Measurements from ENCODE around the gene PPP1R12B. TPM values are rescaled to one million over a fixed set of nuclear protein-coding genes. Genes with fewer than 3 reads are reported as not detected.
"Not testable (repeated sequence)": the region's sequence is repeated elsewhere in the genome, so short reads cannot be mapped to it uniquely, and the experiment has no call there.

Gene PPP1R12B
- total RNA-seq, 2 donors from 2014 or later, result 71.0 to 104 TPM

GRCh38 chr1:202599669-202600431 lies 251.4 kb downstream of the PPP1R12B start:
- DNase-seq (peak; percentile 49 to 57), ATAC-seq (peak; percentile 88)
- intact Hi-C loops (cut with DNase I, micrococcal nuclease), result no loop called here

- DNase-seq (no peak), ATAC-seq (no peak)
- intact Hi-C loops (cut with DNase I, micrococcal nuclease), result no loop called here
Observed at GRCh38 chr1:202600432-202601041, 252.0 kb downstream of the PPP1R12B start.

- ATAC-seq (no peak), DNase-seq (no peak)
- intact Hi-C loops (cut with DNase I, micrococcal nuclease), result no loop called here
Observed at GRCh38 chr1:202603435-202603834, 254.9 kb downstream of the PPP1R12B start.

GRCh38 chr1:202605515-202605914 lies 257.0 kb downstream of the PPP1R12B start:
- DNase-seq (no peak), ATAC-seq (no peak)
- intact Hi-C loops (cut with DNase I, micrococcal nuclease), result no loop called here

GRCh38 chr1:202612036-202612435 lies 263.5 kb downstream of the PPP1R12B start:
- intact Hi-C loops (cut with DNase I, micrococcal nuclease); ATAC-seq; DNase-seq: not testable (repeated sequence)

- intact Hi-C loops (cut with DNase I, micrococcal nuclease), result no loop called here
- no peak for DNase-seq
- ATAC-seq, result no peak
Observed at GRCh38 chr1:202613571-202613970, 265.1 kb downstream of the PPP1R12B start.

GRCh38 chr1:202614363-202615207 lies 266.1 kb downstream of the PPP1R12B start:
- DNase-seq; ATAC-seq; intact Hi-C loops (cut with DNase I, micrococcal nuclease): not testable (repeated sequence)

- ATAC-seq, result peak; percentile 11
- intact Hi-C loops (cut with DNase I, micrococcal nuclease); DNase-seq: not testable (repeated sequence)
Observed at GRCh38 chr1:202615208-202615500, 266.7 kb downstream of the PPP1R12B start.

- DNase-seq (peak; percentile 35 to 45), ATAC-seq (peak; percentile 22)
- intact Hi-C loops (cut with DNase I, micrococcal nuclease), result no loop called here
Observed at GRCh38 chr1:202615501-202616354, 267.2 kb downstream of the PPP1R12B start.

- intact Hi-C loops (cut with DNase I, micrococcal nuclease), result no loop called here
- DNase-seq, result no peak
- ATAC-seq, result no peak
Observed at GRCh38 chr1:202616355-202616915, 267.9 kb downstream of the PPP1R12B start.

GRCh38 chr1:202619012-202619411 lies 270.5 kb downstream of the PPP1R12B start:
- intact Hi-C loops (cut with DNase I, micrococcal nuclease); ATAC-seq; DNase-seq: not testable (repeated sequence)

GRCh38 chr1:202619505-202619904 lies 271.0 kb downstream of the PPP1R12B start:
- ATAC-seq, result peak; percentile 40
- intact Hi-C loops (cut with DNase I, micrococcal nuclease), result no loop called here
- DNase-seq, result no peak

GRCh38 chr1:202620036-202620435 lies 271.5 kb downstream of the PPP1R12B start:
- not testable (repeated sequence) for ATAC-seq

GRCh38 chr1:202621446-202621845 lies 272.9 kb downstream of the PPP1R12B start:
- DNase-seq (no peak), ATAC-seq (no peak)
- intact Hi-C loops (cut with DNase I, micrococcal nuclease), result no loop called here

More at GRCh38 chr1:202620036-202620435, 271.5 kb downstream of the PPP1R12B start:
- DNase-seq; intact Hi-C loops (cut with DNase I, micrococcal nuclease): not testable (repeated sequence)

GRCh38 chr1:202622388-202622787 lies 273.9 kb downstream of the PPP1R12B start:
- no peak for ATAC-seq

GRCh38 chr1:202623075-202623474 lies 274.6 kb downstream of the PPP1R12B start:
- ATAC-seq (no peak), DNase-seq (no peak)
- intact Hi-C loops (cut with DNase I, micrococcal nuclease), result no loop called here

More at GRCh38 chr1:202622388-202622787, 273.9 kb downstream of the PPP1R12B start:
- intact Hi-C loops (cut with DNase I, micrococcal nuclease), result no loop called here
- no peak for DNase-seq

GRCh38 chr1:202623476-202623875 lies 275.0 kb downstream of the PPP1R12B start:
- intact Hi-C loops (cut with DNase I, micrococcal nuclease); DNase-seq; ATAC-seq: not testable (repeated sequence)

- no peak for ATAC-seq
- DNase-seq, result no peak
- intact Hi-C loops (cut with DNase I, micrococcal nuclease), result no loop called here
Observed at GRCh38 chr1:202624088-202624780, 275.7 kb downstream of the PPP1R12B start.
